Kidney epithelial cell (primary cell): ENCODE measurements around the gene RHEBL1. TPM values are rescaled to one million over a fixed set of nuclear protein-coding genes. Genes with fewer than 3 reads are reported as not detected.
"Not testable (repeated sequence)": the region's sequence is repeated elsewhere in the genome, so short reads cannot be mapped to it uniquely, and the experiment has no call there.

Source experiments
- DNase-seq: peaks from one replicate; pipeline ENCODE4 v3.0.0-alpha.2; 2010; ENCODE audit warnings: low read depth
- H3K27me3 ChIP-seq: 2 replicates; pipeline ENCODE4 v1.6.0; 2011; ENCODE audit warnings: low read length; ENCODE audit not compliant: control insufficient read depth, insufficient read depth
- H3K36me3 ChIP-seq: 2 replicates; pipeline ENCODE4 v1.5.1; 2011; ENCODE audit warnings: low read length; ENCODE audit not compliant: control insufficient read depth, insufficient read depth
- H3K4me3 ChIP-seq: 2 replicates; pipeline ENCODE4 v1.5.1; 2011; ENCODE audit warnings: low read depth, mild to moderate bottlenecking, control low read depth, low read length
- total RNA-seq: library from RNA; depleted of rRNA; stranded (reverse); fragments of >200 nt; gene quantifications from 2 replicates; pipeline ENCODE4 v1.2.3, GENCODE V29; 2015
- TF ChIP-seq, protein P1 (sequence below): IDR thresholded peaks from 2 replicates; pipeline ENCODE4 v1.5.1; 2011; ENCODE audit warnings: mild to moderate bottlenecking, moderate library complexity, low read length, control low read depth, inconsistent platforms; ENCODE audit not compliant: insufficient read depth, poor library complexity, severe bottlenecking

The RHEBL1 gene
- total RNA-seq, 1 donor from 2014 or later = 5.1 TPM

DNA sequence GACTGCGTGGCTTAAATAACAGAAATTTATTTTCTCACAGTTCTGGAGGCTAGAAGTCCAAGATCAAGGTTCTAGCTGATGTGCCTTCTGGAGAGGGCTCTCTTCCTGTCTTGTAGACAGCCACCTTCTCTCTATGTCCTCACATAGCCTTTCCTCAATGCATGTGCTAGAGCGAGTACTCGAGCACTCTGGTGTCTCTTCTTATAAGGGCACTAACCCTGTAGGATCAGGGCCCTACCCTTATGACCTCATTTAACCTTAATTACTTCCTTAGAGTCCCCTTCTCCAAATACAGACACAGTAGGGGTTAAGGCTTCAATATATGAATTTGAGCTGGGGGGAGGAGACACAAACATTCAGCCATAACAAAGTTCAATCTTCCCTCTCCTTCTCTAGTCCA is 14.7 kb upstream of the RHEBL1 start:
- Histone ChIP-seq H3K27me3 (peaks cover 9% of the 10 kb centered on the region), H3K36me3 (no peaks in the 10 kb centered on the region), H3K4me3 (no peak overlapping the region)
- no peak for DNase-seq
- TF ChIP-seq, protein P1, sequence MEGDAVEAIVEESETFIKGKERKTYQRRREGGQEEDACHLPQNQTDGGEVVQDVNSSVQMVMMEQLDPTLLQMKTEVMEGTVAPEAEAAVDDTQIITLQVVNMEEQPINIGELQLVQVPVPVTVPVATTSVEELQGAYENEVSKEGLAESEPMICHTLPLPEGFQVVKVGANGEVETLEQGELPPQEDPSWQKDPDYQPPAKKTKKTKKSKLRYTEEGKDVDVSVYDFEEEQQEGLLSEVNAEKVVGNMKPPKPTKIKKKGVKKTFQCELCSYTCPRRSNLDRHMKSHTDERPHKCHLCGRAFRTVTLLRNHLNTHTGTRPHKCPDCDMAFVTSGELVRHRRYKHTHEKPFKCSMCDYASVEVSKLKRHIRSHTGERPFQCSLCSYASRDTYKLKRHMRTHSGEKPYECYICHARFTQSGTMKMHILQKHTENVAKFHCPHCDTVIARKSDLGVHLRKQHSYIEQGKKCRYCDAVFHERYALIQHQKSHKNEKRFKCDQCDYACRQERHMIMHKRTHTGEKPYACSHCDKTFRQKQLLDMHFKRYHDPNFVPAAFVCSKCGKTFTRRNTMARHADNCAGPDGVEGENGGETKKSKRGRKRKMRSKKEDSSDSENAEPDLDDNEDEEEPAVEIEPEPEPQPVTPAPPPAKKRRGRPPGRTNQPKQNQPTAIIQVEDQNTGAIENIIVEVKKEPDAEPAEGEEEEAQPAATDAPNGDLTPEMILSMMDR = no peak

DNA sequence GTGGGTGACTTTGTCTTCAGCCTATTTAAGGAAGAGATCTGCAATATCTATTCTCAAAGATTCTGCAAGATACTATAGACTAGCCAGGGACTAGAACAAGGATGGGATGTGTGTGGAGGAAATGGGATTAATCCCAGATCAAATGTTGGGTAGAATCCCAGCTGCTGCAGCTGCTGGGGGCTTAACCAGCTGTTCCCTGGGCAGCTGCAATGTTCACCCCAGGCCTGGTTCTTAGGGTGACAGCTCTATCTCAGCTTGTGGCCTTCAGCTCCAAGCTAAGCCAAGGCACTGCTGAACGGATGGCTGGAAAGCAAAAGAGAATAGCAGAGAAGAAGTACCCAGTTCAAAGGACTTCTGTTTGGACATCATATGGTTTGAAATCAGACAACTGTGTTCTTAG is 10.0 kb upstream of the RHEBL1 start:
- H3K36me3 ChIP-seq = no peaks in the 10 kb centered on the region

GRCh38 chr12:49070971-49071370 is 1.2 kb upstream of the RHEBL1 start:
- TF ChIP-seq, protein P1 = no peak
- Histone ChIP-seq H3K27me3 (no peaks in the 10 kb centered on the region), H3K36me3 (no peaks in the 10 kb centered on the region), H3K4me3 (no peak overlapping the region)
- no peak for DNase-seq

More for the DNA sequence above, 10.0 kb upstream of the RHEBL1 start:
- TF ChIP-seq, protein P1 = no peak
- DNase-seq = no peak
- H3K27me3 ChIP-seq = no peaks in the 10 kb centered on the region
- no peak overlapping the region for H3K4me3 ChIP-seq

DNA sequence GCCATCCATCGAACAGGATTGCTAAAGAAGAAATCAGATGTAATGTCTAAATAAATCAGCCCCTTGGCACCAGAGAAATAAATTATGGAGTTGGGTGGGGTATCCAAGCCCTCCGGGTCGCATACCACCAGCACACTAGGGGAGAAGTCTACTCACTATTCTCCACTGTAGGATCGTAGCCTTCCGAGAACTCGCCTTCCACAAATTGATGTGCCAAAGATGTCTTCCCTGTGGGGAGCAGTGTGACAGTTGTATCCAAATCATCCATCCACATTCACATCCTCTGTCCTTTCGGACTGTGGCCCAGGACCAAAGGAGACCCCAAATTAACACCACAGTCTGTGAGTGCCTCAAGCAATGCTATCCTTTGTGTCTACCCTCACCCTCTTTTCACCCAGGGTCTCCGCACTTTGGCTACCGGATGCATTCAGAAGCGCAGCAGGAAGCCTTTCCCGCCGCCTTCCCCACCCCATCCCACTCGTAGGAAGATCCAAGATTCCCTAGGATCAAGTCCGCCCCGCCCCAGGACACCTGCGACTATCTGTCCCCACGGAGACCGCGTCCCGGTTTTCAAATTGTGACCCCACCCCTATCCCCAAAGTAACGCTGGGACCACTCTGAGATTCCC is 786 bp downstream of the RHEBL1 start:
- H3K27me3 ChIP-seq = no peaks in the 10 kb centered on the region
- TF ChIP-seq, protein P1 = no peak
- H3K4me3 ChIP-seq = peak overlapping the region; percentile 73
- no peaks in the 10 kb centered on the region for H3K36me3 ChIP-seq
- no peak for DNase-seq

DNA sequence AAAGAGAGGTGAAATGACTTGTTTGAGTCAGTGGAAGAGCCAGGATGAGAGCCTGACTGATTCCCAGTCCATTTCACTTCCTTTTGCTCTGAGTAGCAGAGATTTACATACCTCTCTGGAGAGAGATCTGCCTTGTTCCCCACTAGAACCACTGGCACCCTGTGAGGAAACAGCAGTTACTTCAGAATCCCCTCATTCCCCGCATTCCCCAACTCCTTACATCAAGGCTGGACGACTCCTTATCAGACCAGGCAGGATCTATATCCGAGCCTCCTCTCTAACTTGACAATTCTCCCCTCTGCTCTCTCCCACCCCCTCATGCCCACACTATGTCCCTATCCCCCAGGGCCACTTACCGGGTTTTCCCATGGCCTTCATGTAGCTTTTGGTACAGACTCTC is 3.7 kb downstream of the RHEBL1 start:
- H3K36me3 ChIP-seq = no peaks in the 10 kb centered on the region
- H3K4me3 ChIP-seq = no peak overlapping the region
- DNase-seq = no peak
- TF ChIP-seq, protein P1 = no peak
- H3K27me3 ChIP-seq = no peaks in the 10 kb centered on the region

- H3K36me3 ChIP-seq = no peaks in the 10 kb centered on the region
- no peaks in the 10 kb centered on the region for H3K27me3 ChIP-seq
- H3K4me3 ChIP-seq = no peak overlapping the region
- no peak for DNase-seq
- TF ChIP-seq, protein P1 = no peak
Observed at GRCh38 chr12:49064767-49065152, 5.0 kb downstream of the RHEBL1 start.

DNA sequence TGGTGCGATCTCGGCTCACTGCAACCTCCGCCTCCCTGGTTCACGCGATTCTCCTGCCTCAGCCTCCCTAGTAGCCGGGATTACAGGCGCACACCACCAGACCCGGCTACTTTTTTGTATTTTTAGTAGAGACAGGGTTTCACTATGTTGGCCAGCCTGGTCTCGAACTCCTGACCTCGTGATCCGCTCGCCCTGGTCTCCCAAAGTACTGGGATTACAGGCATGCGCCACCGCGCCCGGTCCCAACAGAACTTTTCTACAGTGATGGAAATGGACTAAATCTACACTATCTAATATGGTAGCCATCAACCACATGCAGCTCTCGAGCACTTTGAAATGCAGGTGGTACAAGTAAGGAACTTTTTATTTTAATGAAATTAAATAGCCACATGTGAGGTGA is 7.9 kb downstream of the RHEBL1 start:
- DNase-seq, H3K27me3 ChIP-seq, H3K4me3 ChIP-seq, H3K36me3 ChIP-seq: not testable (repeated sequence)
